B cell (primary cell): ENCODE results near the gene CAPN15. TPM values are rescaled to one million over a fixed set of nuclear protein-coding genes. Genes with fewer than 3 reads are reported as not detected.

Experiments
- ATAC-seq: fragments of 200-7000 bp; cut with Tn5 transposase; one replicate; pipeline ENCODE4 v1.10.0; 2021; ENCODE audit warnings: low read depth, mild to moderate bottlenecking, moderate number of reproducible peaks, moderate library complexity
- CTCF ChIA-PET: fragments of 350-600 bp; sonication (Branson Sonifier 250); formaldehyde crosslinking; loops from one replicate; lab custom pipeline; 2021; ENCODE audit warnings: antibody characterized with exemption, inconsistent platforms; lab: Charles Lee
- POLR2A ChIA-PET: fragments of 350-600 bp; sonication (Branson Sonifier 250); formaldehyde crosslinking; loops from one replicate; lab custom pipeline; 2021; ENCODE audit warnings: antibody characterized with exemption; lab: Charles Lee
- DNase-seq: peaks from one replicate; pipeline ENCODE4 v3.0.0; 2013
- H2AFZ ChIP-seq: 2 replicates; pipeline ENCODE4 v1.6.1; 2012; ENCODE audit warnings: mild to moderate bottlenecking, low read depth, low read length; ENCODE audit not compliant: insufficient read depth, poor library complexity, severe bottlenecking
- H3K27ac ChIP-seq, 2 donors: 1 replicate in 1 of 2; 2 replicates in 1 of 2; pipeline ENCODE4 v1.5.1; 2012 to 2013; ENCODE audit warnings: low read length in 2 of 2, mild to moderate bottlenecking in 2 of 2, moderate library complexity in 1 of 2
- H3K27me3 ChIP-seq, 4 experiments: fragments of 200-600 bp in 1 of 4; sonication (generic) in 1 of 4; replicated peaks in 1 of 4; 1 replicate in 2 of 4; 2 replicates in 2 of 4; pipeline versions ENCODE4 v1.6.1 to v1.7.0; 2013 to 2016; ENCODE audit warnings: low read length in 3 of 4, mild to moderate bottlenecking in 2 of 4, mixed read lengths in 1 of 4, moderate library complexity in 1 of 4; ENCODE audit not compliant: insufficient read depth in 4 of 4, control insufficient read depth in 3 of 4; ENCODE audit errors: control extremely low read depth in 1 of 4
- H3K36me3 ChIP-seq, 2 experiments: replicated peaks in 1 of 2; 1 replicate in 1 of 2; 2 replicates in 1 of 2; pipeline versions ENCODE4 v1.6.1 to v1.7.1; 2013; ENCODE audit warnings: low read length in 1 of 2; ENCODE audit not compliant: insufficient read depth in 2 of 2, control insufficient read depth in 1 of 2; ENCODE audit errors: control extremely low read depth in 1 of 2, extremely low read depth in 1 of 2
- H3K4me1 ChIP-seq, 2 donors: fragments of 200-600 bp in 1 of 2; sonication (generic) in 1 of 2; 1 replicate in 1 of 2; 2 replicates in 1 of 2; pipeline versions ENCODE4 v1.5.1 to v1.6.1; 2013 to 2017; ENCODE audit warnings: low read length in 2 of 2; ENCODE audit not compliant: control insufficient read depth in 2 of 2, insufficient read depth in 2 of 2
- H3K4me2 ChIP-seq: replicated peaks from 2 replicates; pipeline ENCODE3; 2012; ENCODE audit warnings: mild to moderate bottlenecking, low read depth, low read length; ENCODE audit not compliant: poor library complexity, severe bottlenecking
- H3K4me3 ChIP-seq, 5 experiments: fragments of 200-600 bp in 1 of 5; sonication (generic) in 1 of 5; 1 replicate in 3 of 5; 2 replicates in 2 of 5; pipeline versions ENCODE4 v1.5.1 to v1.7.0; 2011 to 2016; ENCODE audit warnings: low read length in 4 of 5, mild to moderate bottlenecking in 4 of 5, low read depth in 2 of 5, control low read depth in 1 of 5, moderate library complexity in 1 of 5; ENCODE audit not compliant: insufficient read depth in 1 of 5; ENCODE audit errors: control extremely low read depth in 1 of 5, extremely low read depth in 1 of 5
- H3K79me2 ChIP-seq: fragments of 200-600 bp; sonication (generic); one replicate; pipeline ENCODE4 v1.6.0; 2016; ENCODE audit warnings: low read length; ENCODE audit not compliant: control insufficient read depth, insufficient read depth
- H3K9ac ChIP-seq: fragments of 200-600 bp; sonication (generic); 2 replicates; pipeline ENCODE4 v1.6.1; 2017; ENCODE audit warnings: mild to moderate bottlenecking, low read length, moderate library complexity
- H3K9me3 ChIP-seq, 3 donors: one replicate each; pipeline versions ENCODE4 v1.6.1 to v1.7.1; 2013; ENCODE audit warnings: low read length in 2 of 3; ENCODE audit not compliant: control insufficient read depth in 2 of 3, insufficient read depth in 1 of 3; ENCODE audit errors: control extremely low read depth in 1 of 3
- H4K20me1 ChIP-seq: 2 replicates; pipeline ENCODE4 v1.6.0; 2012; ENCODE audit warnings: mild to moderate bottlenecking, low read length; ENCODE audit not compliant: insufficient read depth, control insufficient read depth, poor library complexity, severe bottlenecking
- H3K27ac Mint-ChIP-seq: one replicate; pipeline ENCODE4 v1.8.0; 2021; ENCODE audit warnings: mixed read lengths
- H3K27me3 Mint-ChIP-seq: one replicate; pipeline ENCODE4 v1.8.0; 2021; ENCODE audit warnings: mixed read lengths
- H3K4me1 Mint-ChIP-seq: one replicate; pipeline ENCODE4 v1.8.0; 2021; ENCODE audit warnings: mixed read lengths
- H3K4me3 Mint-ChIP-seq: one replicate; pipeline ENCODE4 v1.8.0; 2021; ENCODE audit warnings: mixed read lengths
- H3K9me3 Mint-ChIP-seq: one replicate; pipeline ENCODE4 v1.8.0; 2022; ENCODE audit warnings: mixed read lengths; ENCODE audit not compliant: insufficient read depth
- CTCF ChIP-seq: fragments of 200-600 bp; IDR thresholded peaks from one replicate; pipeline ENCODE4 v1.8.0; 2022; ENCODE audit warnings: antibody characterized with exemption, mild to moderate bottlenecking
- EZH2 ChIP-seq: IDR thresholded peaks from 2 replicates; pipeline ENCODE4 v1.6.1; 2012; ENCODE audit warnings: borderline replicate concordance, low read depth, mild to moderate bottlenecking, moderate library complexity, low read length; ENCODE audit not compliant: insufficient read depth, poor library complexity, severe bottlenecking
- WGBS: methylation state at CpG from one replicate; pipeline ENCODE4 v1.1.5; 2013; ENCODE audit warnings: missing lambda C conversion rate; ENCODE audit not compliant: insufficient coverage; 5-methylcytosine and 5-hydroxymethylcytosine counted together
- intact Hi-C: fragments of 100-400 bp; cut with micrococcal nuclease; formaldehyde crosslinking; loops from one replicate; pipeline ENCODE4 v1.10.0; 2022
- polyA plus RNA-seq: library from polyadenylated mRNA; depleted of rRNA; stranded (reverse); fragments of >200 nt; gene quantifications from 2 replicates; pipeline ENCODE4 v1.2.3, GENCODE V29; 2012
- total RNA-seq, 2 donors: library from RNA; stranded (reverse); fragments of 120-200 nt in 1 of 2; gene quantifications; 1 replicate in 1 of 2; 2 replicates in 1 of 2; pipeline versions ENCODE4 v1.2.3 to v1.2.4, GENCODE V29; 2013 to 2022

The CAPN15 gene
- total and polyA plus RNA-seq, 2 donors (not counting 1 experiment from before 2014, with no cell fraction given): 67.2 to 77.2 TPM

GRCh38 chr16:497258-497657 lies 30.3 kb upstream of the CAPN15 start:
- Histone ChIP-seq H3K9ac (no peak overlapping the region), H3K9me3 (no peaks in the 10 kb centered on the region), H3K27me3 (no peaks in the 10 kb centered on the region), H3K36me3 (no peaks in the 10 kb centered on the region), H3K4me3 (no peak overlapping the region), H3K4me2 (no peak overlapping the region), H4K20me1 (no peaks in the 10 kb centered on the region), H3K4me1 (no peaks in the 10 kb centered on the region), H3K79me2 (no peaks in the 10 kb centered on the region), H3K27ac (no peak overlapping the region), H2AFZ (no peak overlapping the region)
- 97% methylated on average over 11 of the region's 11 CpGs for WGBS
- Mint-ChIP-seq H3K27me3 (no peaks in the 10 kb centered on the region), H3K4me3 (no peak overlapping the region), H3K4me1 (no peaks in the 10 kb centered on the region), H3K9me3 (no peaks in the 10 kb centered on the region), H3K27ac (no peak overlapping the region)
- intact Hi-C loops: no loop called here
- ATAC-seq (no peak), DNase-seq (no peak)
- POLR2A ChIA-PET: no interaction called here
- CTCF ChIA-PET: interaction anchor here (1.1 kb wide), 1 partner anchor 10 kb away, joined by 4 read pairs; no protein-coding TSS in a partner anchor
- TF ChIP-seq CTCF: no peak
- no peak for TF ChIP-seq EZH2

GRCh38 chr16:499924-500323 lies 27.6 kb upstream of the CAPN15 start:
- Mint-ChIP-seq H3K4me1 (no peaks in the 10 kb centered on the region), H3K4me3 (no peak overlapping the region), H3K27me3 (no peaks in the 10 kb centered on the region), H3K9me3 (no peaks in the 10 kb centered on the region), H3K27ac (no peak overlapping the region)
- CTCF ChIA-PET: interaction anchor here (1.1 kb wide), 1 partner anchor 393 kb away, joined by 3 read pairs; no protein-coding TSS in a partner anchor
- no peaks in the 10 kb centered on the region for H3K9me3 ChIP-seq
- no peak for TF ChIP-seq EZH2
- TF ChIP-seq CTCF: no peak
- H3K27me3 ChIP-seq: no peaks in the 10 kb centered on the region
- no peaks in the 10 kb centered on the region for H4K20me1 ChIP-seq
- no peak for ATAC-seq
- H3K36me3 ChIP-seq: no peaks in the 10 kb centered on the region
- H3K27ac ChIP-seq: no peak overlapping the region
- H3K4me2 ChIP-seq: no peak overlapping the region
- WGBS: 92% methylated on average over 9 of the region's 12 CpGs
- H3K9ac ChIP-seq: no peak overlapping the region
- H3K79me2 ChIP-seq: no peaks in the 10 kb centered on the region
- no peak for DNase-seq
- H2AFZ ChIP-seq: no peak overlapping the region
- intact Hi-C loops: no loop called here
- POLR2A ChIA-PET: no interaction called here
- no peak overlapping the region for H3K4me3 ChIP-seq
- H3K4me1 ChIP-seq: no peaks in the 10 kb centered on the region
